Measurements from ENCODE around the gene ZNF668.

The ZNF668 gene

DNA sequence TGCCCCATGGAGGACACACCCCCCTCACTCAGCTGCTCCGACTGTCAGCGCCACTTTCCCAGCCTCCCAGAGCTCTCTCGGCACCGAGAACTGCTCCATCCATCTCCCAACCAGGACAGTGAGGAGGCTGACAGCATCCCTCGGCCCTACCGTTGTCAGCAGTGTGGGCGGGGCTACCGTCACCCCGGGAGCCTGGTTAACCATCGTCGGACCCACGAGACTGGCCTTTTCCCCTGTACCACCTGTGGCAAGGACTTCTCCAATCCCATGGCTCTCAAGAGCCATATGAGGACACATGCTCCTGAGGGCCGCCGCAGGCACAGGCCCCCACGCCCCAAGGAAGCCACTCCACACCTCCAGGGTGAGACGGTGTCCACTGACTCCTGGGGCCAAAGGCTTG, 2.3 kb upstream of the ZNF668 start:
- TF ChIP-seq, protein P1, sequence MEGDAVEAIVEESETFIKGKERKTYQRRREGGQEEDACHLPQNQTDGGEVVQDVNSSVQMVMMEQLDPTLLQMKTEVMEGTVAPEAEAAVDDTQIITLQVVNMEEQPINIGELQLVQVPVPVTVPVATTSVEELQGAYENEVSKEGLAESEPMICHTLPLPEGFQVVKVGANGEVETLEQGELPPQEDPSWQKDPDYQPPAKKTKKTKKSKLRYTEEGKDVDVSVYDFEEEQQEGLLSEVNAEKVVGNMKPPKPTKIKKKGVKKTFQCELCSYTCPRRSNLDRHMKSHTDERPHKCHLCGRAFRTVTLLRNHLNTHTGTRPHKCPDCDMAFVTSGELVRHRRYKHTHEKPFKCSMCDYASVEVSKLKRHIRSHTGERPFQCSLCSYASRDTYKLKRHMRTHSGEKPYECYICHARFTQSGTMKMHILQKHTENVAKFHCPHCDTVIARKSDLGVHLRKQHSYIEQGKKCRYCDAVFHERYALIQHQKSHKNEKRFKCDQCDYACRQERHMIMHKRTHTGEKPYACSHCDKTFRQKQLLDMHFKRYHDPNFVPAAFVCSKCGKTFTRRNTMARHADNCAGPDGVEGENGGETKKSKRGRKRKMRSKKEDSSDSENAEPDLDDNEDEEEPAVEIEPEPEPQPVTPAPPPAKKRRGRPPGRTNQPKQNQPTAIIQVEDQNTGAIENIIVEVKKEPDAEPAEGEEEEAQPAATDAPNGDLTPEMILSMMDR (conservative IDR thresholded peaks at IDR 0.05; ENCODE audit: low read length) = no peak
- H3K4me3 ChIP-seq (ENCODE audit: low read length) = no peak overlapping the region
- DNase-seq (ENCODE audit: low read depth) = no peak

- DNase-seq (ENCODE audit: low read depth) = no peak
- H3K4me3 ChIP-seq (ENCODE audit: low read length) = peak overlapping the region; percentile 99
- TF ChIP-seq, protein P1 (conservative IDR thresholded peaks at IDR 0.05; ENCODE audit: low read length) = peak; percentile 20; the same call in 1 of the 2 replicates
These were observed 759 bp upstream of the ZNF668 start for GRCh38 chr16:31074814-31075183.

DNA sequence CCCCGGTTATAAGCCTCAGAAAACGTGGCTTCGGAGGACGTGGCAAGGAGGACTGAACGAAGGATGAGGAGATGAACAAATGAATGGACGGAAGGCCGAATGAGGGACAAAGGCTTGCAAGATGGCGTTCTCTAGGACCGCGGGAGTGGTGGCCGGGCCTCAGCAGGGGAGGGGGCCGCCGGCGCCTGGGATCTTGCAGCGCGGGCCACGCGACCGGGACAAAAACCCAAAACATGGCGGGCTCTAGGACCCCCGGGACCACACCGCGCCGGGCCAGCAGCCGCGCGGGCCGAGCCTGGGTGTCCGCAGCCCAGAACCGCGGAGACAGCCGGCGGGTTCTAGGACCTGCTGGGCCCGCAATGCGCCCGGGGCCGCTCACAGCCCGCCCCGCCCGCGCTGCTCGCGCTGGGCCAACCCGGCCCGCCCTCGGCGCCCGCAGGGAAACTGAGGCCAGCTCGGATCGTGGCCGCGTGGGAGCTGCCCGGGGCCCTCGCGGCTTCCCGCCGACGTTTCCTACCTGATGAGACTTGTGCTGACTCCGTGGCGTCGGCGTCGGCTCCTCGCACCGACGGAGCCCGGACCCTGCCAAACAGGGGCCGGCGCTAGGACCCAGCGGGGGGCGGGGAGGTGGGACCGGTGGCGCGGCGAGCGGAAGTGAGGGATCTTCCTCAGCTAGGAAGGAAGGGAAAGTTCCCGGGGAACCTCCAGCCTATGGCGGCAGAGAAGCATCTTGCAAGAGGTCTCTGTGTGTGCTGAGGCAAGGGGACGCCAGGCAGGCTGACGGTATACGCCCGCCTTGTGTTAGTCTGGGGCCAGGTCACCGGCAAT, 684 bp downstream of the ZNF668 start:
- DNase-seq (ENCODE audit: low read depth) = peak; percentile 90
- peak overlapping the region; percentile 99 for H3K4me3 ChIP-seq (ENCODE audit: low read length)
- TF ChIP-seq, protein P1 (conservative IDR thresholded peaks at IDR 0.05; ENCODE audit: low read length) = no peak

- peak; percentile 41 for DNase-seq (ENCODE audit: low read depth)
- H3K4me3 ChIP-seq (ENCODE audit: low read length) = peak overlapping the region; percentile 99
- TF ChIP-seq, protein P1 (conservative IDR thresholded peaks at IDR 0.05; ENCODE audit: low read length) = peak; percentile 12
These were observed 1.4 kb downstream of the ZNF668 start for GRCh38 chr16:31072540-31073141.

DNA sequence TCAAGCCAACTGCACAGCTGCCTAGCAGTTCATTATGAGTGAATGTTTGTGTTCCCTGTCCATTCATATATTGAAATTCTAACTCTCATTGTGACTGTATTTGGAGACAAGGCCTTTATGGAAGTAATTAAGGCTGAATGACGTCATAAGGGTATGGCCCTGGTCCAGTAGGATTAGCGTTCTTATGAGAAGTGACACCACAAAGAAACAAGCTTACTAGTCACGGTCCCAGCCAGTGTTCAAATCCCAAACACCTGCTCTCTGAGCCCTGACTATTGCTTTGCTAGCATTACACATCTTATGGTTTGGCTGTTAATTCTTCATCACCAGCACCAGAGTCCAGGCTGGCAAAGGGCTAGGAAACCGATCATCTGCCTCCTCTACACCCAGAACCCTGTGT, 2.2 kb downstream of the ZNF668 start:
- peak overlapping the region; percentile 99 for H3K4me3 ChIP-seq (ENCODE audit: low read length)
- TF ChIP-seq, protein P1 (conservative IDR thresholded peaks at IDR 0.05; ENCODE audit: low read length) = no peak
- peak; percentile 94 for DNase-seq (ENCODE audit: low read depth)

- H3K4me3 ChIP-seq (ENCODE audit: low read length) = no peak overlapping the region
- DNase-seq (ENCODE audit: low read depth) = no peak
- TF ChIP-seq, protein P1 (conservative IDR thresholded peaks at IDR 0.05; ENCODE audit: low read length) = no peak
These were observed 6.7 kb downstream of the ZNF668 start for GRCh38 chr16:31067342-31067741.
